Keratinocyte (primary cell): ENCODE data around the gene CREG2.

Experiments
- EZH2 ChIP-seq: IDR thresholded peaks from one replicate; pipeline ENCODE4 v1.6.1; 2012; ENCODE audit warnings: inconsistent platforms, mild to moderate bottlenecking, low read length, moderate library complexity
- TF ChIP-seq, protein P1 (sequence below), 3 experiments: IDR thresholded peaks in 1 of 3; conservative IDR thresholded peaks in 1 of 3; optimal IDR thresholded peaks in 1 of 3; 2 replicates in 2 of 3; 3 replicates in 1 of 3; pipeline versions ENCODE3 to v1.5.1; 2011; ENCODE audit warnings: low read length in 3 of 3, mild to moderate bottlenecking in 3 of 3, moderate library complexity in 2 of 3, control low read depth in 1 of 3, inconsistent platforms in 1 of 3; ENCODE audit not compliant: insufficient read depth in 2 of 3; ENCODE audit errors: extremely low read depth in 1 of 3

GRCh38 chr2:101342625-101343008 lies 44.7 kb downstream of the CREG2 start:
- TF ChIP-seq, protein P1, sequence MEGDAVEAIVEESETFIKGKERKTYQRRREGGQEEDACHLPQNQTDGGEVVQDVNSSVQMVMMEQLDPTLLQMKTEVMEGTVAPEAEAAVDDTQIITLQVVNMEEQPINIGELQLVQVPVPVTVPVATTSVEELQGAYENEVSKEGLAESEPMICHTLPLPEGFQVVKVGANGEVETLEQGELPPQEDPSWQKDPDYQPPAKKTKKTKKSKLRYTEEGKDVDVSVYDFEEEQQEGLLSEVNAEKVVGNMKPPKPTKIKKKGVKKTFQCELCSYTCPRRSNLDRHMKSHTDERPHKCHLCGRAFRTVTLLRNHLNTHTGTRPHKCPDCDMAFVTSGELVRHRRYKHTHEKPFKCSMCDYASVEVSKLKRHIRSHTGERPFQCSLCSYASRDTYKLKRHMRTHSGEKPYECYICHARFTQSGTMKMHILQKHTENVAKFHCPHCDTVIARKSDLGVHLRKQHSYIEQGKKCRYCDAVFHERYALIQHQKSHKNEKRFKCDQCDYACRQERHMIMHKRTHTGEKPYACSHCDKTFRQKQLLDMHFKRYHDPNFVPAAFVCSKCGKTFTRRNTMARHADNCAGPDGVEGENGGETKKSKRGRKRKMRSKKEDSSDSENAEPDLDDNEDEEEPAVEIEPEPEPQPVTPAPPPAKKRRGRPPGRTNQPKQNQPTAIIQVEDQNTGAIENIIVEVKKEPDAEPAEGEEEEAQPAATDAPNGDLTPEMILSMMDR (optimal IDR thresholded peaks at IDR 0.05 in 1 of 3, IDR thresholded peaks at IDR 0.05 in 1 of 3, conservative IDR thresholded peaks at IDR 0.05 in 1 of 3; ENCODE audit: extremely low read depth in 1 of 3, insufficient read depth in 2 of 3, low read length in 3 of 3) = no peak
- no peak for TF ChIP-seq EZH2
